Vagina (tissue), 2 donors: Measurements from ENCODE around the gene GPER1.

ENCODE experiments used
- POLR2A ChIP-seq, 2 donors: fragments of 450-650 bp; IDR thresholded peaks; one replicate each; pipeline ENCODE4 v1.6.1; 2017; ENCODE audit warnings: antibody characterized with exemption in 2 of 2, mild to moderate bottlenecking in 2 of 2, moderate library complexity in 2 of 2
- TF ChIP-seq, protein P1 (sequence below), 3 experiments: fragments of 450-650 bp in 2 of 3; fragments of 200-600 bp in 1 of 3; sonication (generic) in 1 of 3; IDR thresholded peaks; one replicate each; pipeline ENCODE4 v1.5.1; 2017 to 2019; ENCODE audit warnings: antibody characterized with exemption in 3 of 3, mild to moderate bottlenecking in 2 of 3, moderate library complexity in 2 of 3

- TF ChIP-seq, protein P1, sequence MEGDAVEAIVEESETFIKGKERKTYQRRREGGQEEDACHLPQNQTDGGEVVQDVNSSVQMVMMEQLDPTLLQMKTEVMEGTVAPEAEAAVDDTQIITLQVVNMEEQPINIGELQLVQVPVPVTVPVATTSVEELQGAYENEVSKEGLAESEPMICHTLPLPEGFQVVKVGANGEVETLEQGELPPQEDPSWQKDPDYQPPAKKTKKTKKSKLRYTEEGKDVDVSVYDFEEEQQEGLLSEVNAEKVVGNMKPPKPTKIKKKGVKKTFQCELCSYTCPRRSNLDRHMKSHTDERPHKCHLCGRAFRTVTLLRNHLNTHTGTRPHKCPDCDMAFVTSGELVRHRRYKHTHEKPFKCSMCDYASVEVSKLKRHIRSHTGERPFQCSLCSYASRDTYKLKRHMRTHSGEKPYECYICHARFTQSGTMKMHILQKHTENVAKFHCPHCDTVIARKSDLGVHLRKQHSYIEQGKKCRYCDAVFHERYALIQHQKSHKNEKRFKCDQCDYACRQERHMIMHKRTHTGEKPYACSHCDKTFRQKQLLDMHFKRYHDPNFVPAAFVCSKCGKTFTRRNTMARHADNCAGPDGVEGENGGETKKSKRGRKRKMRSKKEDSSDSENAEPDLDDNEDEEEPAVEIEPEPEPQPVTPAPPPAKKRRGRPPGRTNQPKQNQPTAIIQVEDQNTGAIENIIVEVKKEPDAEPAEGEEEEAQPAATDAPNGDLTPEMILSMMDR (IDR thresholded peaks at IDR 0.05), result no peak
- TF ChIP-seq POLR2A (IDR thresholded peaks at IDR 0.05), result no peak
These were observed 42.4 kb downstream of the GPER1 start for GRCh38 chr7:1130021-1130990.
